SK-N-SH treated with all-trans-retinoic acid at 6 μM for 48 hours (cell line): ENCODE results near the gene PRPS2.

Source experiments
- ATAC-seq: fragments of 200-7000 bp; cut with Tn5 transposase; 3 replicates; pipeline ENCODE4 v1.9.1; 2020; ENCODE audit warnings: mild to moderate bottlenecking, moderate library complexity
- CSDC2 ChIP-seq: fragments of 250-450 bp; sonication (Bioruptor Pico); IDR thresholded peaks from 2 replicates; pipeline ENCODE4 v1.5.0; 2020; ENCODE audit warnings: mild to moderate bottlenecking, moderate library complexity
- ESRRG ChIP-seq: fragments of 250-450 bp; sonication (Bioruptor Pico); IDR thresholded peaks from 2 replicates; pipeline ENCODE4 v1.6.1; 2021; ENCODE audit warnings: mild to moderate bottlenecking
- GLIS3 ChIP-seq: fragments of 250-450 bp; sonication (Bioruptor Pico); IDR thresholded peaks from 2 replicates; pipeline ENCODE4 v1.5.0; 2020; ENCODE audit warnings: mild to moderate bottlenecking, moderate library complexity
- ISL1 ChIP-seq: fragments of 250-450 bp; sonication (Bioruptor Pico); IDR thresholded peaks from 2 replicates; pipeline ENCODE4 v2.1.2; 2022; ENCODE audit warnings: mild to moderate bottlenecking, moderate library complexity
- OSR1 ChIP-seq: fragments of 250-450 bp; sonication (Bioruptor Pico); IDR thresholded peaks from 2 replicates; pipeline ENCODE4 v1.8.0; 2022; ENCODE audit warnings: moderate library complexity, mild to moderate bottlenecking, inconsistent platforms
- ZC3H10 ChIP-seq: fragments of 250-450 bp; sonication (Bioruptor Pico); IDR thresholded peaks from 2 replicates; pipeline ENCODE4 v1.5.1; 2021; ENCODE audit warnings: mild to moderate bottlenecking, moderate library complexity
- ZFP30 ChIP-seq: fragments of 450-650 bp; formaldehyde crosslinking; IDR thresholded peaks from 2 replicates; pipeline ENCODE4 v1.5.0; 2022; ENCODE audit warnings: mild to moderate bottlenecking, moderate library complexity
- ZNF565 ChIP-seq: fragments of 450-650 bp; formaldehyde crosslinking; conservative IDR thresholded peaks from 2 replicates; pipeline ENCODE4 v1.5.0; 2020; ENCODE audit warnings: low read depth, mild to moderate bottlenecking, moderate library complexity
- ZNF70 ChIP-seq: fragments of 450-650 bp; formaldehyde crosslinking; IDR thresholded peaks from 2 replicates; pipeline ENCODE4 v1.5.0; 2020; ENCODE audit warnings: mild to moderate bottlenecking, moderate library complexity
- ZNF8 ChIP-seq: fragments of 450-650 bp; formaldehyde crosslinking; IDR thresholded peaks from 2 replicates; pipeline ENCODE4 v1.5.0; 2020; ENCODE audit warnings: mild to moderate bottlenecking, moderate library complexity
- TF ChIP-seq, protein P1 (sequence below): fragments of 250-450 bp; sonication (Bioruptor Pico); IDR thresholded peaks from 2 replicates; pipeline ENCODE4 v1.5.0; 2020; ENCODE audit warnings: mild to moderate bottlenecking, moderate library complexity
- TF ChIP-seq, protein P2 (sequence below): fragments of 250-450 bp; sonication (Bioruptor Pico); IDR thresholded peaks from 2 replicates; pipeline ENCODE4 v1.5.1; 2021; ENCODE audit warnings: mild to moderate bottlenecking, moderate library complexity
- TF ChIP-seq, protein P3 (sequence below): fragments of 250-450 bp; sonication (Bioruptor Pico); IDR thresholded peaks from 2 replicates; pipeline ENCODE4 v1.8.0; 2020; ENCODE audit warnings: mild to moderate bottlenecking, moderate library complexity, borderline replicate concordance
- TF ChIP-seq, protein P4 (sequence below): fragments of 250-450 bp; sonication (Bioruptor Pico); IDR thresholded peaks from 2 replicates; pipeline ENCODE4 v1.8.0; 2021; ENCODE audit warnings: low read depth, mild to moderate bottlenecking, moderate library complexity, borderline replicate concordance
- TF ChIP-seq, protein P5 (sequence below): fragments of 250-450 bp; sonication (Bioruptor Pico); IDR thresholded peaks from 2 replicates; pipeline ENCODE4 v1.5.1; 2020; ENCODE audit warnings: low read depth, mild to moderate bottlenecking, moderate library complexity

PRPS2 gene

DNA sequence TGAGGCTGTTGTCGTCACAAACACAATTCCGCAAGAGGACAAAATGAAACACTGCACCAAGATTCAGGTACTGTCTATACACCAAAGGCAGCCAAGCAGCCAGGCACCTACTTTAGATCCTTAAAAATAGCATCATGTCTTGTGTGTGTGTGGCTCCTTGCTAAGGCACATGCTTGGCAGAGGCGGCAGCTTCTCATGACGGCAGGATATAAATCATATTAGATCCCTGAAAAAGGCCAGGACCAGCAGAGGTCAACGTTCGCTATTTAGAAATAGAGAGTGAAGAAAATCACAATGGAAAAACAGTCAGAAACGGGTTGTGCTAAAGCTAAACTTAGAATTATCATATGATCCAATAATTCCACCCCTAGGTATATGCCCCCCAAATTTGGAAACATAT is 29.5 kb downstream of the PRPS2 start:
- no peak for TF ChIP-seq CSDC2 (CRISPR knock-in tag)
- TF ChIP-seq, all 23 proteins: peak for 0
- ATAC-seq: no peak

DNA sequence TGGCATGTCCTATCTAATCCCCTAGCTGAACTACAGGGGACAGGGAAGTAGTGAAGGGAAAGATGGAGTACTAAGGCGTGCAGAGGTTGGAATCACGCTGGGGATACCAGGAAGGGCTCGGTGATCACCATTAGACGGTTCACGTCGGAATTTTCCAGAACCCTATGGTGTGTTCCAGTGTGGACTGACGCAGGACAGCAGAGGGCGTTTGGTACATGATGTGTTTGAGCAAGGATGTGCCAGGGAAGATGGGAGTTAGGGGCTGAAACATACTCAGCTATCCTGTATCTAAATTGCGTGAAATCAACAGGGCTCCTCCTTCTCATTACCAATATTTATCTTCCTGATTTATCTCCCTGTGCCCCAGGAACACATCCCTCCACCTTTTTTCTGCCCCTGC is 33.7 kb downstream of the PRPS2 start:
- ATAC-seq: no peak
- TF ChIP-seq, protein P1, sequence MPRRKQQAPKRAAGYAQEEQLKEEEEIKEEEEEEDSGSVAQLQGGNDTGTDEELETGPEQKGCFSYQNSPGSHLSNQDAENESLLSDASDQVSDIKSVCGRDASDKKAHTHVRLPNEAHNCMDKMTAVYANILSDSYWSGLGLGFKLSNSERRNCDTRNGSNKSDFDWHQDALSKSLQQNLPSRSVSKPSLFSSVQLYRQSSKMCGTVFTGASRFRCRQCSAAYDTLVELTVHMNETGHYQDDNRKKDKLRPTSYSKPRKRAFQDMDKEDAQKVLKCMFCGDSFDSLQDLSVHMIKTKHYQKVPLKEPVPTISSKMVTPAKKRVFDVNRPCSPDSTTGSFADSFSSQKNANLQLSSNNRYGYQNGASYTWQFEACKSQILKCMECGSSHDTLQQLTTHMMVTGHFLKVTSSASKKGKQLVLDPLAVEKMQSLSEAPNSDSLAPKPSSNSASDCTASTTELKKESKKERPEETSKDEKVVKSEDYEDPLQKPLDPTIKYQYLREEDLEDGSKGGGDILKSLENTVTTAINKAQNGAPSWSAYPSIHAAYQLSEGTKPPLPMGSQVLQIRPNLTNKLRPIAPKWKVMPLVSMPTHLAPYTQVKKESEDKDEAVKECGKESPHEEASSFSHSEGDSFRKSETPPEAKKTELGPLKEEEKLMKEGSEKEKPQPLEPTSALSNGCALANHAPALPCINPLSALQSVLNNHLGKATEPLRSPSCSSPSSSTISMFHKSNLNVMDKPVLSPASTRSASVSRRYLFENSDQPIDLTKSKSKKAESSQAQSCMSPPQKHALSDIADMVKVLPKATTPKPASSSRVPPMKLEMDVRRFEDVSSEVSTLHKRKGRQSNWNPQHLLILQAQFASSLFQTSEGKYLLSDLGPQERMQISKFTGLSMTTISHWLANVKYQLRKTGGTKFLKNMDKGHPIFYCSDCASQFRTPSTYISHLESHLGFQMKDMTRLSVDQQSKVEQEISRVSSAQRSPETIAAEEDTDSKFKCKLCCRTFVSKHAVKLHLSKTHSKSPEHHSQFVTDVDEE: no peak
- TF ChIP-seq, protein P2, sequence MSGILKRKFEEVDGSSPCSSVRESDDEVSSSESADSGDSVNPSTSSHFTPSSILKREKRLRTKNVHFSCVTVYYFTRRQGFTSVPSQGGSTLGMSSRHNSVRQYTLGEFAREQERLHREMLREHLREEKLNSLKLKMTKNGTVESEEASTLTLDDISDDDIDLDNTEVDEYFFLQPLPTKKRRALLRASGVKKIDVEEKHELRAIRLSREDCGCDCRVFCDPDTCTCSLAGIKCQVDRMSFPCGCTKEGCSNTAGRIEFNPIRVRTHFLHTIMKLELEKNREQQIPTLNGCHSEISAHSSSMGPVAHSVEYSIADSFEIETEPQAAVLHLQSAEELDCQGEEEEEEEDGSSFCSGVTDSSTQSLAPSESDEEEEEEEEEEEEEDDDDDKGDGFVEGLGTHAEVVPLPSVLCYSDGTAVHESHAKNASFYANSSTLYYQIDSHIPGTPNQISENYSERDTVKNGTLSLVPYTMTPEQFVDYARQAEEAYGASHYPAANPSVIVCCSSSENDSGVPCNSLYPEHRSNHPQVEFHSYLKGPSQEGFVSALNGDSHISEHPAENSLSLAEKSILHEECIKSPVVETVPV (CRISPR knock-in tag): no peak
- TF ChIP-seq, protein P3, sequence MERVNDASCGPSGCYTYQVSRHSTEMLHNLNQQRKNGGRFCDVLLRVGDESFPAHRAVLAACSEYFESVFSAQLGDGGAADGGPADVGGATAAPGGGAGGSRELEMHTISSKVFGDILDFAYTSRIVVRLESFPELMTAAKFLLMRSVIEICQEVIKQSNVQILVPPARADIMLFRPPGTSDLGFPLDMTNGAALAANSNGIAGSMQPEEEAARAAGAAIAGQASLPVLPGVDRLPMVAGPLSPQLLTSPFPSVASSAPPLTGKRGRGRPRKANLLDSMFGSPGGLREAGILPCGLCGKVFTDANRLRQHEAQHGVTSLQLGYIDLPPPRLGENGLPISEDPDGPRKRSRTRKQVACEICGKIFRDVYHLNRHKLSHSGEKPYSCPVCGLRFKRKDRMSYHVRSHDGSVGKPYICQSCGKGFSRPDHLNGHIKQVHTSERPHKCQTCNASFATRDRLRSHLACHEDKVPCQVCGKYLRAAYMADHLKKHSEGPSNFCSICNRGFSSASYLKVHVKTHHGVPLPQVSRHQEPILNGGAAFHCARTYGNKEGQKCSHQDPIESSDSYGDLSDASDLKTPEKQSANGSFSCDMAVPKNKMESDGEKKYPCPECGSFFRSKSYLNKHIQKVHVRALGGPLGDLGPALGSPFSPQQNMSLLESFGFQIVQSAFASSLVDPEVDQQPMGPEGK: no peak

DNA sequence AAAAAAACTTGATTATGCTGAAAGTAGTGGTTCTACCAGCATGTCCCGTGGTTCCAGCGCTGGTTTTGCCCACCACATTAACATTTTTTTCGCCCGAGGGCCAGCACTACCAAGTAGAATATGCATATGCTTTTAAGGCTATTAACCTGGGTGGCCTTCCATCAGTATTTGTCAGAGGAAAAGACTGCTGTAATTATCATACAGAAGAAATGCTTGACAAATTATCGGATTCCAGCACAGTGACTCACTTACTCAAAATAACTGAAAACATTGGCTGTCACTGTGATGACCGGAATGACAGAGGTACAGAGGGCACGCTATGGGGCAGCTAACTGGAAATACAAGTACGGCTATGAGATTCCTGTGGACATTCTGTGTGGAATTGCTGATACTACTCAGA is 34.6 kb downstream of the PRPS2 start:
- TF ChIP-seq, protein P4, sequence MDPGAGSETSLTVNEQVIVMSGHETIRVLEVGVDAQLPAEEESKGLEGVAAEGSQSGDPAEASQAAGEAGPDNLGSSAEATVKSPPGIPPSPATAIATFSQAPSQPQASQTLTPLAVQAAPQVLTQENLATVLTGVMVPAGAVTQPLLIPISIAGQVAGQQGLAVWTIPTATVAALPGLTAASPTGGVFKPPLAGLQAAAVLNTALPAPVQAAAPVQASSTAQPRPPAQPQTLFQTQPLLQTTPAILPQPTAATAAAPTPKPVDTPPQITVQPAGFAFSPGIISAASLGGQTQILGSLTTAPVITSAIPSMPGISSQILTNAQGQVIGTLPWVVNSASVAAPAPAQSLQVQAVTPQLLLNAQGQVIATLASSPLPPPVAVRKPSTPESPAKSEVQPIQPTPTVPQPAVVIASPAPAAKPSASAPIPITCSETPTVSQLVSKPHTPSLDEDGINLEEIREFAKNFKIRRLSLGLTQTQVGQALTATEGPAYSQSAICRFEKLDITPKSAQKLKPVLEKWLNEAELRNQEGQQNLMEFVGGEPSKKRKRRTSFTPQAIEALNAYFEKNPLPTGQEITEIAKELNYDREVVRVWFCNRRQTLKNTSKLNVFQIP (CRISPR knock-in tag): no peak
- TF ChIP-seq ZC3H10 (no peak), ISL1 (CRISPR knock-in tag) (peak; percentile 29; the same call in 1 of the 2 replicates)
- TF ChIP-seq, protein P1: no peak
- peak; percentile 38; the same call in 2 of the 3 replicates for ATAC-seq

DNA sequence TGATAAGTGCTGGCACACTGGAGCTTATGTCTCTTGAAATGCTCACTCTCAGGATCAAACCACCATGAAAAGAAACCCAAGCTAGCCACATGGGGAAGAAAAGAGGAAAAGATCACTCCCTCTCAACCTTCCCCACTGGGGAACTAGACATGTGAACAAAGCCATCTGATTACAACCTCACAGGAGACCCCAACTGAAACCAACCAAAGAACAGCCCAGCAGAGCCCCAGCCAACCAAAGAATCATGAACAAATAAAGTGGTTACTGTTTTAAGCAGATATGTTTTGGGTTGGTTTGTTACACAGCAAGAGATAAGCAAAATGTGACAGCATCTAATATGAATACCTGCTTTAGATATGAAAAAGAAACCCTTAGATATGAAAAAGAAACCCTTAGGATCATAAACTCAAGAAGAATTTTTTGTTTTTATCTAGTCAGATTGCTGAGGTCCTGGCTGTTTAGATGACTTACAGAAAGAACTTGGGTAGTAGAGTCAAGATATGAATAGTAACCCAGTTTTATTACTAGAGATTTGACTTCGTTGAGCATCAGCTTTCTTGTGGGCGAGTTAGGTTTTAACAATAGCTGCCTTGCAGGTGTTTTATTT is 52.0 kb downstream of the PRPS2 start:
- no peak for ATAC-seq
- TF ChIP-seq, protein P1: no peak
- TF ChIP-seq, protein P3: no peak
- TF ChIP-seq ZNF565 (CRISPR knock-in tag): no peak
- TF ChIP-seq CSDC2 (CRISPR knock-in tag): no peak
- no peak for TF ChIP-seq OSR1 (CRISPR knock-in tag)
- no peak for TF ChIP-seq ZNF70
- no peak for TF ChIP-seq ESRRG
- no peak for TF ChIP-seq GLIS3 (CRISPR knock-in tag)
- TF ChIP-seq ZNF8 (CRISPR knock-in tag): no peak
- TF ChIP-seq, protein P2 (CRISPR knock-in tag): no peak
- no peak for TF ChIP-seq ZFP30
- TF ChIP-seq, protein P5, sequence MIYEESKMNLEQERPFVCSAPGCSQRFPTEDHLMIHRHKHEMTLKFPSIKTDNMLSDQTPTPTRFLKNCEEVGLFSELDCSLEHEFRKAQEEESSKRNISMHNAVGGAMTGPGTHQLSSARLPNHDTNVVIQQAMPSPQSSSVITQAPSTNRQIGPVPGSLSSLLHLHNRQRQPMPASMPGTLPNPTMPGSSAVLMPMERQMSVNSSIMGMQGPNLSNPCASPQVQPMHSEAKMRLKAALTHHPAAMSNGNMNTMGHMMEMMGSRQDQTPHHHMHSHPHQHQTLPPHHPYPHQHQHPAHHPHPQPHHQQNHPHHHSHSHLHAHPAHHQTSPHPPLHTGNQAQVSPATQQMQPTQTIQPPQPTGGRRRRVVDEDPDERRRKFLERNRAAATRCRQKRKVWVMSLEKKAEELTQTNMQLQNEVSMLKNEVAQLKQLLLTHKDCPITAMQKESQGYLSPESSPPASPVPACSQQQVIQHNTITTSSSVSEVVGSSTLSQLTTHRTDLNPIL (CRISPR knock-in tag): no peak
